ENCODE measurements around the gene NUDT13.

- TF ChIP-seq CTCF (IDR thresholded peaks at IDR 0.05; ENCODE audit: low read length): no peak
- no peak for TF ChIP-seq EZH2 (optimal IDR thresholded peaks at IDR 0.05; ENCODE audit: low read depth, low read length)
Measured at GRCh38 chr10:73095481-73096021, 14.7 kb upstream of the NUDT13 start.
